Prostate gland (tissue), 2 donors: Measurements from ENCODE around the gene ORC3. TPM values are rescaled to one million over a fixed set of nuclear protein-coding genes. Genes with fewer than 3 reads are reported as not detected.

Experiments
- DNase-seq: peaks from one replicate; pipeline ENCODE4 v3.0.0-alpha.2; 2019; ENCODE audit warnings: low spot score
- H3K27ac ChIP-seq, 2 donors: fragments of 200-600 bp; sonication (generic); 2 replicates each; pipeline ENCODE4 v1.5.1; 2017 to 2019
- H3K27me3 ChIP-seq: fragments of 200-600 bp; sonication (generic); replicated peaks from 2 replicates; pipeline ENCODE4 v1.5.1; 2019; ENCODE audit not compliant: insufficient read depth
- H3K36me3 ChIP-seq, 2 donors: fragments of 200-600 bp; sonication (generic); 1 replicate in 1 of 2; 2 replicates in 1 of 2; pipeline versions ENCODE4 v1.5.1 to v1.8.1; 2017 to 2019
- H3K4me1 ChIP-seq: fragments of 200-600 bp; sonication (generic); replicated peaks from 2 replicates; pipeline ENCODE4 v1.5.1; 2019
- H3K4me3 ChIP-seq, 2 donors: fragments of 200-600 bp; sonication (generic); 2 replicates each; pipeline ENCODE4 v1.5.1; 2017 to 2019
- H3K9me3 ChIP-seq: fragments of 200-600 bp; sonication (generic); 2 replicates; pipeline ENCODE4 v1.5.1; 2017
- POLR2A ChIP-seq: fragments of 450-650 bp; IDR thresholded peaks from one replicate; pipeline ENCODE4 v1.6.1; 2016; ENCODE audit warnings: antibody characterized with exemption, mild to moderate bottlenecking
- POLR2AphosphoS5 ChIP-seq: sonication (generic); formaldehyde crosslinking; IDR thresholded peaks from one replicate; pipeline ENCODE4 v1.6.1; 2017; ENCODE audit warnings: antibody characterized with exemption
- WGBS: methylation state at CpG from one replicate; pipeline ENCODE4 v1.1.5; 2018; 5-methylcytosine and 5-hydroxymethylcytosine counted together
- intact Hi-C: fragments of 100-400 bp; cut with DNase I; formaldehyde crosslinking; loops from one replicate; pipeline ENCODE4 v1.14.2; 2022
- total RNA-seq, 2 donors: library from RNA; depleted of rRNA; stranded (reverse); fragments of >200 nt; gene quantifications; one replicate each; pipeline ENCODE4 v1.1.0, GENCODE V29; 2016
- TF ChIP-seq, protein P1 (sequence below), 4 experiments: fragments of 200-600 bp in 2 of 4; fragments of 450-650 bp in 2 of 4; sonication (generic) in 2 of 4; IDR thresholded peaks; 1 replicate in 3 of 4; 2 replicates in 1 of 4; pipeline ENCODE4 v1.5.1; 2016 to 2019; ENCODE audit warnings: antibody characterized with exemption in 4 of 4, mild to moderate bottlenecking in 2 of 4, moderate library complexity in 2 of 4

The ORC3 gene
- total RNA-seq, 2 donors from 2014 or later, result 18.5 to 30.9 TPM

- no peaks in the 10 kb centered on the region for H3K27me3 ChIP-seq
- H3K36me3 ChIP-seq, result no peaks in the 10 kb centered on the region
- TF ChIP-seq, protein P1, sequence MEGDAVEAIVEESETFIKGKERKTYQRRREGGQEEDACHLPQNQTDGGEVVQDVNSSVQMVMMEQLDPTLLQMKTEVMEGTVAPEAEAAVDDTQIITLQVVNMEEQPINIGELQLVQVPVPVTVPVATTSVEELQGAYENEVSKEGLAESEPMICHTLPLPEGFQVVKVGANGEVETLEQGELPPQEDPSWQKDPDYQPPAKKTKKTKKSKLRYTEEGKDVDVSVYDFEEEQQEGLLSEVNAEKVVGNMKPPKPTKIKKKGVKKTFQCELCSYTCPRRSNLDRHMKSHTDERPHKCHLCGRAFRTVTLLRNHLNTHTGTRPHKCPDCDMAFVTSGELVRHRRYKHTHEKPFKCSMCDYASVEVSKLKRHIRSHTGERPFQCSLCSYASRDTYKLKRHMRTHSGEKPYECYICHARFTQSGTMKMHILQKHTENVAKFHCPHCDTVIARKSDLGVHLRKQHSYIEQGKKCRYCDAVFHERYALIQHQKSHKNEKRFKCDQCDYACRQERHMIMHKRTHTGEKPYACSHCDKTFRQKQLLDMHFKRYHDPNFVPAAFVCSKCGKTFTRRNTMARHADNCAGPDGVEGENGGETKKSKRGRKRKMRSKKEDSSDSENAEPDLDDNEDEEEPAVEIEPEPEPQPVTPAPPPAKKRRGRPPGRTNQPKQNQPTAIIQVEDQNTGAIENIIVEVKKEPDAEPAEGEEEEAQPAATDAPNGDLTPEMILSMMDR (IDR thresholded peaks at IDR 0.05), result no peak
- peak; percentile 13 for TF ChIP-seq POLR2AphosphoS5
- peak overlapping the region in 1 of 2 donors; percentile 46 for H3K27ac ChIP-seq
- H3K4me1 ChIP-seq, result no peaks in the 10 kb centered on the region
- no peak for DNase-seq
- peak overlapping the region; percentile 7 to 95 for H3K4me3 ChIP-seq
- H3K9me3 ChIP-seq, result no peaks in the 10 kb centered on the region
- intact Hi-C loops, result no loop called here
- WGBS, result 3% methylated on average over 2 of the region's 2 CpGs
These were observed 108.6 kb downstream of the ORC3 start for GRCh38 chr6:87698547-87699006.

DNA sequence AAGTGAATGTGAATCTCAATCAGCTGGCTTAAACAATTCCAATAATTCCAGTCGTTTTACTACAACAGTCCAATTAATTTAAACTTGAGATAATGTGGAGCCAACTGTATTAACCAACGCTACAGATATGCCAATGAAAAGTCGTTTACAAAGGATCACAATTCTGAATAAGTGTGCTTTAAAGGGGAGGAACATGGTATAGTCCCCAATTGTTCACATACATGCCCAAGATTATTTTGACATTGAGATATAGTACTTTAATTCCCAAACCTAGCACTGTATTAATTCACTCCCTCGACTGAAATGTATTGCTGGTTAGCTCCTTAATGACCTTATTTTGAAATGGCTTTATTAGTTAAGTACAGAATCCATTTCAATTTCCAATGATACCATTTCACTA, 109.6 kb downstream of the ORC3 start:
- 2% methylated on average over 4 of the region's 4 CpGs for WGBS
- TF ChIP-seq, protein P1 (IDR thresholded peaks at IDR 0.05), result no peak
- no peak for TF ChIP-seq POLR2AphosphoS5
- no peak for TF ChIP-seq POLR2A
- Histone ChIP-seq H3K4me3 (peak overlapping the region; percentile 95 to 99), H3K27me3 (no peaks in the 10 kb centered on the region), H3K27ac (peak overlapping the region; percentile 25 to 95), H3K9me3 (no peaks in the 10 kb centered on the region), H3K36me3 (no peaks in the 10 kb centered on the region), H3K4me1 (no peaks in the 10 kb centered on the region)
- DNase-seq, result no peak
- intact Hi-C loops, result no loop called here

GRCh38 chr6:87700397-87701343, 110.7 kb downstream of the ORC3 start:
- DNase-seq, result peak; percentile 33
- TF ChIP-seq, protein P1 (IDR thresholded peaks at IDR 0.05), result no peak
- TF ChIP-seq POLR2AphosphoS5, result no peak
- TF ChIP-seq POLR2A, result no peak
- peak overlapping the region; percentile 95 to 99 for H3K4me3 ChIP-seq
- WGBS, result 0% methylated on average over 18 of the region's 18 CpGs
- H3K4me1 ChIP-seq, result no peaks in the 10 kb centered on the region
- H3K27me3 ChIP-seq, result no peaks in the 10 kb centered on the region
- intact Hi-C loops, result loop anchor here (5.0 to 10.0 kb wide), 2 partner anchors 108 to 546 kb away; partner anchors contain the start of genes ORC3 and ZNF292
- H3K36me3 ChIP-seq, result no peaks in the 10 kb centered on the region
- peak overlapping the region; percentile 95 for H3K27ac ChIP-seq
- no peaks in the 10 kb centered on the region for H3K9me3 ChIP-seq

DNA sequence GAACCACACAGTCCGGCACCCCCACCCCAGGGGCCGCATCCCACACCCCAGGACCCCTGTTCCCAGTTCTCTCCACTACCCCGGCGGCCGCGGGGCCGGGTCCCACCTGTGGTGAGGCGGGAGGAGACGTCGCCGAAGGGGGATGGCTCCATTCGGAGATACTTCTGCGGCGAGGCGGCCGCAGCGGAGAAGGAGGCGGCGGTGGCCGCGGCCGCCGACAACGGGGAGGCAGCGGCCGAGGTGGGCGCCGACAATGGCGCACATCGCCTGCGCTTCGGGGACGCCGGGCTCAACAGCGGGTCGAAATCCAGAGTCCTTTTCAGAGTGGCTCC, 111.4 kb downstream of the ORC3 start:
- WGBS, result 0% methylated on average over 15 of the region's 36 CpGs
- Histone ChIP-seq H3K4me1 (no peaks in the 10 kb centered on the region), H3K27ac (peak overlapping the region; percentile 95), H3K36me3 (no peaks in the 10 kb centered on the region), H3K4me3 (peak overlapping the region; percentile 95 to 99), H3K27me3 (no peaks in the 10 kb centered on the region), H3K9me3 (no peaks in the 10 kb centered on the region)
- TF ChIP-seq POLR2AphosphoS5 (no peak), POLR2A (no peak)
- TF ChIP-seq, protein P1 (IDR thresholded peaks at IDR 0.05), result no peak
- no peak for DNase-seq
- intact Hi-C loops, result loop anchor here (5.0 to 10.0 kb wide), 2 partner anchors 109 to 547 kb away; partner anchors contain the start of genes ORC3 and ZNF292
